SJSA1 (cell line): ENCODE measurements around the gene ZNF787. TPM values are rescaled to one million over a fixed set of nuclear protein-coding genes. Genes with fewer than 3 reads are reported as not detected.

Source experiments
- DNase-seq, 2 experiments: peaks; one replicate each; pipeline ENCODE4 v3.0.0-alpha.2; 2015 to 2020; ENCODE audit warnings: low spot score in 2 of 2, low read depth in 1 of 2
- H3K27ac ChIP-seq: fragments of 250-450 bp; sonication (Bioruptor Pico); 2 replicates; pipeline ENCODE4 v1.5.1; 2020; ENCODE audit warnings: mild to moderate bottlenecking, moderate library complexity
- H3K27me3 ChIP-seq: fragments of 250-450 bp; sonication (Bioruptor Pico); replicated peaks from 2 replicates; pipeline ENCODE4 v1.5.1; 2020; ENCODE audit warnings: mild to moderate bottlenecking, moderate library complexity
- H3K36me3 ChIP-seq: fragments of 250-450 bp; sonication (Bioruptor Pico); 2 replicates; pipeline ENCODE4 v1.5.1; 2020; ENCODE audit warnings: mild to moderate bottlenecking
- H3K4me1 ChIP-seq: fragments of 250-450 bp; sonication (Bioruptor Pico); replicated peaks from 2 replicates; pipeline ENCODE4 v1.6.1; 2021; ENCODE audit warnings: mild to moderate bottlenecking
- H3K4me3 ChIP-seq: fragments of 250-450 bp; sonication (Bioruptor Pico); 2 replicates; pipeline ENCODE4 v1.5.1; 2020; ENCODE audit warnings: mild to moderate bottlenecking
- H3K9me3 ChIP-seq: fragments of 250-450 bp; sonication (Bioruptor Pico); replicated peaks from 2 replicates; pipeline ENCODE4 v1.5.1; 2020; ENCODE audit warnings: mild to moderate bottlenecking
- total RNA-seq: library from RNA; depleted of rRNA; stranded (reverse); fragments of >200 nt; shearing (Covaris generic); gene quantifications from 2 replicates; pipeline ENCODE4 v1.2.3, GENCODE V29; 2014

The ZNF787 gene
- total RNA-seq, 1 experiment from 2014 or later, result 26.2 TPM

DNA sequence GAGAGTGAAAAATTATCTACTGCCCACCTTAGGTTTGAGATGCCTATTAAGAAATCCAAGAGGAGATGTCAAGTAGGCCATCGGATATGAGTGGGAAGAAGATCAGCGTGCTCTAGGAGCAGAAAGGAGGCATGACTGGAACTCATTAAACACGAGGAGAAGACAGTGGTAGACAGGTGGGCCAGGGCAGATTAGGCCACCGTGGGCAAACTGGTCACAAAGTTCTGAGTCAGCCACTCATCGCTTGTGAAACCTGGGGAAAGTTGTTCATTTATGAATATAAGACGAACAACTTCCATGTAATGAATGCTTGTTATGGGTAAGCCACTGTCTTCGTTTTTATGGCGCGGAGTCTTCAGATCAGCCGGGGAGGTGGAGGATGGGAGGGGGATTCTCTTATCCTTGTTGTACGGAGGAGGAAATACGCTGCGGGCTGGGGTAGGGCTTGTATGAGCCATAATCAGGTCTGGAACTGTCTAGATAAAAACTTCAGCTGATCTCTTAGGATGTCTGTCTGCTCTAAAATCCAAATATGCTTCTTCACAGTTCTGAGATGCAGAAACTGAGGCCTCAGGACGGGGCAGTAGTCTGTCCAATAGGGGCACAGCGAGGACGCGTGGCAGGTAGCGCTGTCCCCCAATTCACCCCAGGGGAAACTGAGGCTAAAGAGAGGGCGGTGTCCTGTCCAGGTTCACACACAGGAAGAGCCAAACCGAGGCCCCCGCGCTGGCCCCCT is 18.9 kb upstream of the ZNF787 start:
- H3K27me3 ChIP-seq, result no peaks in the 10 kb centered on the region
- no peak for DNase-seq

DNA sequence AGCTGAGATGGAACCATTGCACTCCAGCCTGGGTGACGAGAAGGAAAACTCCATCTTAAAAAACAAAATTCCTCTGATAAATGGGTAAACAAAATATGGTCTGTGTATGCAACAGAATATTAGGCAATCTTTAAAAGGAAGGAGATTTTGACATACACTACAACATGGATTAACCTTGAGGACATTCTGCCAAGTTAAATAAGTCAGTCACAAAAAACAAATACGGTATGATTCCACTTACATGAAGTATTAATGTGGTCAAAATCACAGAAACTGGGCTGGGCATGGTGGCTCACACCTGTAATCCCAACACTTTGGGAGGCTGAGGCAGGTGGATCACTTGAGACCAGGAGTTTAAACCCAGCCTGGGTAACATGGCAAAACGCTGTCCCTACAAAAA is 17.0 kb upstream of the ZNF787 start:
- H3K27me3 ChIP-seq, result no peaks in the 10 kb centered on the region
- DNase-seq, result no peak
- H3K27ac ChIP-seq, result no peak overlapping the region
- H3K4me1 ChIP-seq, result peaks cover 5% of the 10 kb centered on the region; the same call in 1 of the 2 replicates
- no peaks in the 10 kb centered on the region for H3K9me3 ChIP-seq
- 0 out of 2 replicates have a peak, but pooled peaks cover 4% of the 10 kb centered on the region for H3K36me3 ChIP-seq
- H3K4me3 ChIP-seq, result no peak overlapping the region

More for the DNA sequence above, 18.9 kb upstream of the ZNF787 start:
- peaks cover 5% of the 10 kb centered on the region; the same call in 1 of the 2 replicates for H3K4me1 ChIP-seq
- H3K9me3 ChIP-seq, result no peaks in the 10 kb centered on the region
- peak overlapping the region; percentile 43 for H3K4me3 ChIP-seq
- H3K27ac ChIP-seq, result peak overlapping the region; percentile 69
- 0 out of 2 replicates have a peak, but pooled peaks cover 4% of the 10 kb centered on the region for H3K36me3 ChIP-seq

DNA sequence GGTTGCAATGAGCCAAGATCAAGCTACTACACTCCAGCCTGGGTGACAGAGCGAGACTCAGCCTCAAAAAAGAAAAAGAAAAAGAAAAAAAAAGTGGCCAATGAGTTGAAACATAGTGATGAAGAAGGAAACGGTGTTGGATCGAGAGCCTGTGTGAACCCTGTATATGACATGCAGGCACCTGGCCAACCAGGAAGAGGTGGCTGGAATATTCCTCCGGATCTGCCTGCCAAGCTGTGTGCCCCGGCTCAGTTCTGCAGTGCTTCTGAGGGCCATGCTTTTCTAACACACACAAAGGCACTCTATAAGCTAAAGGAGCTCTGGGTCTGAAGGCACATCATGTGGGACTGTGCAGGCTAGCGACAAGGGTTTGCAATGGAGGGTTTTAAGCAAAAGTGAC is 16.3 kb upstream of the ZNF787 start:
- no peaks in the 10 kb centered on the region for H3K9me3 ChIP-seq
- H3K4me1 ChIP-seq, result peaks cover 5% of the 10 kb centered on the region; the same call in 1 of the 2 replicates
- no peak overlapping the region for H3K4me3 ChIP-seq
- no peaks in the 10 kb centered on the region for H3K27me3 ChIP-seq
- no peak overlapping the region for H3K27ac ChIP-seq
- no peaks in the 10 kb centered on the region for H3K36me3 ChIP-seq
- DNase-seq, result no peak

DNA sequence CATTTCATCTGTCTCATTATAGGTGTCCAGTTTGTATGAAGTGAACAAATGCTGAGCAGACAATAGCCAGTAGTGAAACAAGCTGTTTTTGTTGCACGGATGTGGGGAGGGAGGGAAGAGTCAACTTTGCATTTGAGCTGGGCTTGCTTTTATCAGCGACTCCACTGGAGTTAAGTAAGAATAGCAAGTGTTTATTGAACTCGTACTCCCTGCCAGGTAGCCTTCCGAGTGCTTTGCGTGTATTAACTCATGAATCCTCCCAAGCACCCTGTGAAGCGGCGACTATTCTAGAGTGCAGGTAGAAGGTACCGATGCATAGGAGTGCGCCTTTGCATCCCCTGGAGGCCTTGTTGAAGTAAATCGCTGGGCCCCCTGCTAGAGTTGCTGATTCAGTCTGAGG is 15.3 kb upstream of the ZNF787 start:
- H3K27ac ChIP-seq, result no peak overlapping the region
- no peaks in the 10 kb centered on the region for H3K36me3 ChIP-seq
- peaks cover 5% of the 10 kb centered on the region; the same call in 1 of the 2 replicates for H3K4me1 ChIP-seq
- no peak overlapping the region for H3K4me3 ChIP-seq
- DNase-seq, result no peak
- H3K27me3 ChIP-seq, result no peaks in the 10 kb centered on the region
- H3K9me3 ChIP-seq, result no peaks in the 10 kb centered on the region

DNA sequence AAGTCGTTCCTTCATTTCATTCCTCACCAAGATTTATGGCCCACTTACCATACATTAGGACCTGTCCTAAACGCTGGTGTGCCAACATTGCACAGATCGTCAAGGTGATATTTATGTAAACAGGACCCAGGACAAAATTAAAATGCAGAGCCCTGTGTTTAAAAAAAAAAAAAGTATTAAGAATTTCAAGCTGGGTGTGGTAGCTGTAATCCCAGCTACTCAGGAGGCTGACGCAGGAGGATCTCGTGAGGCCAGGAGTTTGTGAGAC is 13.5 kb upstream of the ZNF787 start:
- Histone ChIP-seq H3K36me3 (no peaks in the 10 kb centered on the region), H3K9me3 (no peaks in the 10 kb centered on the region), H3K4me1 (no peaks in the 10 kb centered on the region), H3K4me3 (no peak overlapping the region), H3K27me3 (no peaks in the 10 kb centered on the region), H3K27ac (no peak overlapping the region)
- DNase-seq, result no peak

DNA sequence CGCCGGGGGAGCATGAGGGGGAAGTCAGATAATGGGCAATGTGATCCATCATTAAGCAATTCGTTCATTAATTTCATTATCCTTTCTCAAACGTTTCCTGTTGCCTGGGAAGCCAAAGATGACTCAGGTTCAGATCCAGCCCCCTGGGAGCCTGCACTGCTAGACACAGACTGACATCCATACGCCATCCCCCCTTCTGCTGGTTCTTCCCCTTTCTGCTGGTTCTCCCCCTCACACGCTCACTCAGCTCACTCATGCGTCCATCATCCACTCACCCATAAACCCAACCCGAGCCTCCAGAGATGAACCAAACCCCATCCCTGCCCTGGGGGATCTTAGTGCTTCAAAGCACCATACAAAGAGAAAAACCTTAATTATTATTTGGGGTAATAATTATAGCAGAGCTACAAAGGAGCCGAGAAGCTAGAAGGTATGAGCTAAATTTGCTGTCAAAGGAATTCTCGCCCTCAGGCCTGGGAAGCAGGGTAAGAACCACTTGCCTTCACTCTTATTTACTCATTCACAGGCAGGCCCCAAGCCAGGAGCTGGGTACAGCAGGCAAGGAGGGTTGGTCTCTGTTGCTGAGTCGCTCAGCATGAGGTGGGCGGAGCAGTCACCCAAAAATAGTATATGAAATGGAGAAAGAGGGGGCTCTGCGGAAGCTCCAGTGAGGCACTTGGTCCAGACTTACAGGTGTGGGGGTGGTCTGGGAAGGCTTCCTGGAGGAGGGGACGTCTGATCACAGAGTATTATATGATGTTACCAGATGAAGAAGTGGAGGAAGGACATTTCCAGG is 13.0 kb upstream of the ZNF787 start:
- Histone ChIP-seq H3K4me3 (no peak overlapping the region), H3K36me3 (no peaks in the 10 kb centered on the region), H3K27me3 (no peaks in the 10 kb centered on the region), H3K27ac (no peak overlapping the region), H3K4me1 (no peaks in the 10 kb centered on the region), H3K9me3 (no peaks in the 10 kb centered on the region)
- DNase-seq, result no peak

DNA sequence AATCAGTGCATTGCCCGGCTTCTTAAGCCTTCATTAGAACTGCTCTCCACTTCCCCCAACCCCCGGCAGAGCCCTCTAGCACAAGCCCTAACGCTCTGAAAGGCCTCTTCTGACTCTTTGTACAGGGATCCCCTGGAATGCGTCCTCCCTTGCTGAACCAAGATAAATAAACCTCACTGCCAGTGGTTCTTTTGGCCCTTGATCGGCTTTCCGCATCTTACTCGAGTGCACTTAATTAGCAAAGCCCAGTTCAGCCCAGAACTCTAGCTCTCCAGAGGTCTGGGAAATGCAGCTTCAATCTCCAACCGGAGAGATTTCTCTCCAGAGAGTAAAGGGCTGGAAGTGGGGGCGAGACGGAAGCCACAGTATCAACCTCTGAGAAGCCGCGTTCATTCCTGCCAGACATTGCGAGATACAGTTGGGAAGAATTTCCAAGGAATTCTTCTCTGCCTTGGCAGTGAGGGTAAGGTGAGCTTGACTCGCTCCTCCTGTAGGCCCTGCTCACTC is 11.3 kb upstream of the ZNF787 start:
- H3K4me1 ChIP-seq, result no peaks in the 10 kb centered on the region
- DNase-seq, result no peak
- H3K36me3 ChIP-seq, result no peaks in the 10 kb centered on the region
- no peaks in the 10 kb centered on the region for H3K27me3 ChIP-seq
- H3K4me3 ChIP-seq, result no peak overlapping the region
- H3K9me3 ChIP-seq, result no peaks in the 10 kb centered on the region
- H3K27ac ChIP-seq, result no peak overlapping the region

DNA sequence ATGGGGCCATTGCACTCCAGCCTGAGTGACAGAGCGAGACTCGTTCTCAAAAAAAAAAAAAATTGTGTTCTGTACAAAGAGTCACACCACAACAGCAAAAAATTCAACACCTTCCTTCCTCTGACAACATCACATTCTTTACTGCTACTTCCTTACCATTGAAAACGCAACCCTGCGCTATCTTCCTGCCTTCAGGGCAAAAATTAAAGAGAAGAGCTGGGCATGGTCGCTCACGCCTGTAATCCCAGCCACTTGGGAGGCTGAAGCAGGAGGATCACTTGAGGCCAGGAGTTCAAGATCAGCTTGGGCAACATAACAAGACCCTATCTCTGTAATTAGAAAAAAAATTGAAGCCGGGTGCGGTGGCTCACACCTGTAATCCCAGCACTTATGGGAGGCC is 10.6 kb upstream of the ZNF787 start:
- H3K9me3 ChIP-seq, result no peaks in the 10 kb centered on the region
- no peaks in the 10 kb centered on the region for H3K36me3 ChIP-seq
- no peaks in the 10 kb centered on the region for H3K27me3 ChIP-seq
- no peak overlapping the region for H3K27ac ChIP-seq
- H3K4me1 ChIP-seq, result no peaks in the 10 kb centered on the region
- no peak for DNase-seq
- no peak overlapping the region for H3K4me3 ChIP-seq

DNA sequence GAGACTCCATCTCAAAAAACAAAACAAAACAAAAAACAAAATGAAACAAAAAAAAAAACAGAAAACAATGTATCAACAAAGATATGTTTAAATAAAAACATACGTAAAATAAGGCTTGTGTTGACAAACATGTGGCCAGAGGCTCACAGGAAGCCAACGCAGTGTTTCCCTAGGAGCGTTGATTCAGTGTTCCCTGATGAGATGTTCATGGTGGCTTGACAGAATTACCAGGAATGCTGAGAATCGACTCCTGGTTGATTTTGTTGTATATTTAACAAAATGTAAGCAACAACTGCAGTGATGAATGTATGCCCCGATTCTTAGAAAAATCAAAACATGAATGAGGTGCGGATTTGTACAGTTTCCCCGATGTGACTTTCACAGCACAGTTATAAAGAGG is 8.9 kb upstream of the ZNF787 start:
- H3K4me1 ChIP-seq, result no peaks in the 10 kb centered on the region
- H3K9me3 ChIP-seq, result no peaks in the 10 kb centered on the region
- H3K36me3 ChIP-seq, result no peaks in the 10 kb centered on the region
- no peak overlapping the region for H3K4me3 ChIP-seq
- DNase-seq, result no peak
- H3K27me3 ChIP-seq, result no peaks in the 10 kb centered on the region
- no peak overlapping the region for H3K27ac ChIP-seq

DNA sequence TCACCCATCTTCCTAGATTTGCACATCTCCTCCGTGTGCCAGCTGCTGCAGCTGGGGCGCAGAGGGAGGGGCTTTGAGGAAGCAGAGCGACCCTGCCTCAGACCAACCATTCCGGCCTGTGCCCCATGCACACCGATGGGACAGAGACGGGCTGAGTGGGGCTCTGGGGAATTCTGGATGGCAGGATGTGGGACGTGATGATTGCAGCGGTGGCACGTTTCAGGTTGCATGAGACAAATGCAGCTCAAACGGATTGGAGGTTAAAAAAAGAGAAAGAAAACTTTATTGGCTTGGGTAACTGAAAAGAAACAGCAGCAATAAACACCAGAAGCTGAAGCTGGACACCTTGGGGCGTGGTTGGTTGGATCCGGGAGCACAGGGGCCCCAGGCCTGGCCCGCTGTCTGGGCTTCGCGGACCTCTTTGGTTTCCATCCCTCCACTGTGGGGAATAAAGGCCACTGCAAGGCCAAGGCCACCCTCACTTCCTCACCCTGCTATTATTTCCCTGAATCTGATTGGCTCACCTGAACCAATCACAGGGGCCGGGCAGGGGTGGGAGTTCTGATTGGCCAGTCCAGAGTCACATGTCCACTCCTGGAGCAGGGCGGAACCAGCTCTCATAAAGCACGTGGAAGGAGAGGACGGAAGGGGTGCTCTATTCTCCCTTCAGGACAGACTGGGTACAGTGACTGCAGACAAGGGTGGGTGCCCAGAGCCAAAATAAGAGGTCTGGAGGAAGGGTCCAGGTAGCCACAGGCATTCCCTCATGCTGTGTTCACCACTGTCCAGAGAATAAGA is 6.1 kb upstream of the ZNF787 start:
- Histone ChIP-seq H3K36me3 (no peaks in the 10 kb centered on the region), H3K4me3 (no peak overlapping the region), H3K27me3 (no peaks in the 10 kb centered on the region), H3K27ac (no peak overlapping the region), H3K4me1 (no peaks in the 10 kb centered on the region), H3K9me3 (no peaks in the 10 kb centered on the region)
- DNase-seq, result no peak

DNA sequence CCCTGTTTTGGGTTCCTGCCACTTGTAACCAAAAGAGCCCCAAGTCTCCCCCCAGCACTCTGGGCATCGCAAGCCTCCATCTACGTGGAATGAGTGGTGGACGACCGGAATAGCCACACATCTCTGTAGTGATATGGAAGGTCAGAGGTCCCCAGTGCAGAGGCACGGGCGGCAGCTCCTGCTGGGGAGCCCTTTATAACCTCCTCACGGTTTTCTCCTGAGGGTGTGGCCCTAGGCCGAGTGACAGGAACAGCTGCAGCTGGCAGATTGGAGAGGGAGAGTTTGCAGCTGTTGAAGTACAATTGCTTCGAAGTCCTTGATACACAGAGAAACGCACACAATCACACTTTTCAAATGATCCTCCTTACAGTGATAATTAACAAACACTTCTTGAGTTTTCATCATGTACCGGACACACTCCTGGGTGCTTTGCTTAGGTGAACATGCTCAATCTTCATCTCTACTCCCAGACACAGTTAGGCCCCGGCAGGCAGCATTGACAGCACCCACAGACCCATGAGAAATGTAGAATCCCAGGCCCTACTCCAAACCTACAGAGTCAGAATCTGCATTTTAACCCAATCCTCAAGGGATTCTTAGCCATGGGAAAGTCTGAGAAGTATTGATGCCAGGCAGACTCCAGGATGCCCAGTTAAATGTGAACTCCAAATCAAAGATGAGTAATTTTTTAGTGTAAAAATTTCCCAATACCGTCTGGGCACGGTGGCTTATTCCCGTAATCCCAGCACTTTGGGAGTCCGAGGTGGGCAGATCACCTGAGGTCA is 4.9 kb upstream of the ZNF787 start:
- no peak overlapping the region for H3K4me3 ChIP-seq
- no peak overlapping the region for H3K27ac ChIP-seq
- H3K36me3 ChIP-seq, result no peaks in the 10 kb centered on the region
- H3K9me3 ChIP-seq, result no peaks in the 10 kb centered on the region
- H3K27me3 ChIP-seq, result no peaks in the 10 kb centered on the region
- no peak for DNase-seq
- H3K4me1 ChIP-seq, result no peaks in the 10 kb centered on the region

DNA sequence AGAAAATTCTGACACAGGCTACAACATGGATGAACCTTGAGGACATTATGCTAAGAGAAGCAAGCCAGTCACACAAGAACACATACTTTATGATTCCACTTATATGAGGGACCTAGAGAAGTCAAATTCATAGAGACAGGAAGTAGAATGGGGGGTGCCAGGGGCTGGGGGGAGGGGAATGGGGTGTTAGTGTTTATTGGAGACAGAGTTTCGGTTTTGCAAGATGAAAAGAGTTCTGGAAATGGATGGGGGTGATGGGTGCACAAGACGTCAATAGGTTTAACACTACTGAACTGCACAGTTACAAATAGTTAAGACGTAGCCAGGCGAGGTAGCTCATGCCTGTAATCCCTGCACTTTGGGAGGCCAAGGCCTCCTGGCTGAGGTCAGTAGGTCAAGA is 3.5 kb upstream of the ZNF787 start:
- Histone ChIP-seq H3K36me3 (peaks cover 3% of the 10 kb centered on the region), H3K27ac (no peak overlapping the region), H3K27me3 (no peaks in the 10 kb centered on the region), H3K4me1 (peaks cover 5% of the 10 kb centered on the region), H3K4me3 (no peak overlapping the region), H3K9me3 (no peaks in the 10 kb centered on the region)
- DNase-seq, result no peak

DNA sequence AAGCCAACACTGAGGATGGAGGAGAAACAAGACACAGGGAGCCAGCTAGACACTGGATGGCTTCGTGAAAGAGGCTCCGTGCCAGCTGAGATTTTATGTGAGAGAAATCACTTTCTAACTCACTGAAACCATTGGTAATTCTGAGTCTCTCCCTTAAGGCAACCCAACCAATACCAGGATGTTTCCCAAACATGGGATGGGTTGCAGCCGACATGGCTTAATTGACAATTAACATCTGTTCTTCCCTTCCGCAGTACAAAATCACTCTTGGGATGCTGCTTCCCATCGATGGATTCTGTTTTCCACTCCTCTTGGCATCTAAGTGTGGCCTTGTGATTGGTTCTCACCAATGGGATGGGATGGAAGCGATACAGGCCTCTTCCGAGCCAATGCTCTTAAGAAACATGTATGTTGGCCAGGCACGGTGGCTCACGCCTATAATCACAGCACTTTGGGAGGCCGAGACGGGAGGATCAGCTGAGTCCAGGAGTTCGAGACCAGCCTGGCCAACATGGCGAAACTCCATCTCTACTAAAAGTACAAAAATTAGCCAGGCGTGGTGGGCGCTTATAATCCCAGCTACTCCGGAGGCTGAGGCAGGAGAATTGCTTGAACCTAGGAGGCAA is 2.3 kb upstream of the ZNF787 start:
- no peak overlapping the region for H3K27ac ChIP-seq
- peaks cover 12% of the 10 kb centered on the region for H3K4me1 ChIP-seq
- peaks cover 12% of the 10 kb centered on the region for H3K36me3 ChIP-seq
- H3K4me3 ChIP-seq, result no peak overlapping the region
- no peak for DNase-seq
- no peaks in the 10 kb centered on the region for H3K9me3 ChIP-seq
- H3K27me3 ChIP-seq, result no peaks in the 10 kb centered on the region
